ENCODE results near the gene BMPR2. TPM values are rescaled to one million over a fixed set of nuclear protein-coding genes. Genes with fewer than 3 reads are reported as not detected.

Gene BMPR2
- total and polyA plus RNA-seq, 2 of the 8 experiments (the other 6 are each of a cell fraction or from before 2014, with no cell fraction given) = 5.5 to 19.8 TPM

DNA sequence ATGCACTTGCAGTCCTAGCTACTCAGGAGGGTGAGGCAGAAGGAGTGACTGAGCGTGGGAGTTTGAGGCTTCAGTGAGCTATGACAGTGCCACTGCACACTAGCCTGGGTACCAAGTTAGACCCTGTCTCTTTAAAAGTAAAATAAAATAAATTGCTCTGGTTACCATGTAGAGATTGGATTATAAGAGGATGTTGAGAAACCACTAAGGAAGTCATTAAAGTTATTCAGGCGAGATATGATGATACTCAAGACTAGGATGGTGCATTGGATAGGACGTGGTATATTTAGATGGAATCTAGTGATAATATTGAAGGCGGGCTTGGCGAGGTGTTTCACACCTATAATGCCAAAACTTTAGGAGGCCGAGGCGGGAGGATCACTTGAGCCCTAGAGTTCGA is 50.6 kb downstream of the BMPR2 start (continued):
- TF ChIP-seq, protein P1, sequence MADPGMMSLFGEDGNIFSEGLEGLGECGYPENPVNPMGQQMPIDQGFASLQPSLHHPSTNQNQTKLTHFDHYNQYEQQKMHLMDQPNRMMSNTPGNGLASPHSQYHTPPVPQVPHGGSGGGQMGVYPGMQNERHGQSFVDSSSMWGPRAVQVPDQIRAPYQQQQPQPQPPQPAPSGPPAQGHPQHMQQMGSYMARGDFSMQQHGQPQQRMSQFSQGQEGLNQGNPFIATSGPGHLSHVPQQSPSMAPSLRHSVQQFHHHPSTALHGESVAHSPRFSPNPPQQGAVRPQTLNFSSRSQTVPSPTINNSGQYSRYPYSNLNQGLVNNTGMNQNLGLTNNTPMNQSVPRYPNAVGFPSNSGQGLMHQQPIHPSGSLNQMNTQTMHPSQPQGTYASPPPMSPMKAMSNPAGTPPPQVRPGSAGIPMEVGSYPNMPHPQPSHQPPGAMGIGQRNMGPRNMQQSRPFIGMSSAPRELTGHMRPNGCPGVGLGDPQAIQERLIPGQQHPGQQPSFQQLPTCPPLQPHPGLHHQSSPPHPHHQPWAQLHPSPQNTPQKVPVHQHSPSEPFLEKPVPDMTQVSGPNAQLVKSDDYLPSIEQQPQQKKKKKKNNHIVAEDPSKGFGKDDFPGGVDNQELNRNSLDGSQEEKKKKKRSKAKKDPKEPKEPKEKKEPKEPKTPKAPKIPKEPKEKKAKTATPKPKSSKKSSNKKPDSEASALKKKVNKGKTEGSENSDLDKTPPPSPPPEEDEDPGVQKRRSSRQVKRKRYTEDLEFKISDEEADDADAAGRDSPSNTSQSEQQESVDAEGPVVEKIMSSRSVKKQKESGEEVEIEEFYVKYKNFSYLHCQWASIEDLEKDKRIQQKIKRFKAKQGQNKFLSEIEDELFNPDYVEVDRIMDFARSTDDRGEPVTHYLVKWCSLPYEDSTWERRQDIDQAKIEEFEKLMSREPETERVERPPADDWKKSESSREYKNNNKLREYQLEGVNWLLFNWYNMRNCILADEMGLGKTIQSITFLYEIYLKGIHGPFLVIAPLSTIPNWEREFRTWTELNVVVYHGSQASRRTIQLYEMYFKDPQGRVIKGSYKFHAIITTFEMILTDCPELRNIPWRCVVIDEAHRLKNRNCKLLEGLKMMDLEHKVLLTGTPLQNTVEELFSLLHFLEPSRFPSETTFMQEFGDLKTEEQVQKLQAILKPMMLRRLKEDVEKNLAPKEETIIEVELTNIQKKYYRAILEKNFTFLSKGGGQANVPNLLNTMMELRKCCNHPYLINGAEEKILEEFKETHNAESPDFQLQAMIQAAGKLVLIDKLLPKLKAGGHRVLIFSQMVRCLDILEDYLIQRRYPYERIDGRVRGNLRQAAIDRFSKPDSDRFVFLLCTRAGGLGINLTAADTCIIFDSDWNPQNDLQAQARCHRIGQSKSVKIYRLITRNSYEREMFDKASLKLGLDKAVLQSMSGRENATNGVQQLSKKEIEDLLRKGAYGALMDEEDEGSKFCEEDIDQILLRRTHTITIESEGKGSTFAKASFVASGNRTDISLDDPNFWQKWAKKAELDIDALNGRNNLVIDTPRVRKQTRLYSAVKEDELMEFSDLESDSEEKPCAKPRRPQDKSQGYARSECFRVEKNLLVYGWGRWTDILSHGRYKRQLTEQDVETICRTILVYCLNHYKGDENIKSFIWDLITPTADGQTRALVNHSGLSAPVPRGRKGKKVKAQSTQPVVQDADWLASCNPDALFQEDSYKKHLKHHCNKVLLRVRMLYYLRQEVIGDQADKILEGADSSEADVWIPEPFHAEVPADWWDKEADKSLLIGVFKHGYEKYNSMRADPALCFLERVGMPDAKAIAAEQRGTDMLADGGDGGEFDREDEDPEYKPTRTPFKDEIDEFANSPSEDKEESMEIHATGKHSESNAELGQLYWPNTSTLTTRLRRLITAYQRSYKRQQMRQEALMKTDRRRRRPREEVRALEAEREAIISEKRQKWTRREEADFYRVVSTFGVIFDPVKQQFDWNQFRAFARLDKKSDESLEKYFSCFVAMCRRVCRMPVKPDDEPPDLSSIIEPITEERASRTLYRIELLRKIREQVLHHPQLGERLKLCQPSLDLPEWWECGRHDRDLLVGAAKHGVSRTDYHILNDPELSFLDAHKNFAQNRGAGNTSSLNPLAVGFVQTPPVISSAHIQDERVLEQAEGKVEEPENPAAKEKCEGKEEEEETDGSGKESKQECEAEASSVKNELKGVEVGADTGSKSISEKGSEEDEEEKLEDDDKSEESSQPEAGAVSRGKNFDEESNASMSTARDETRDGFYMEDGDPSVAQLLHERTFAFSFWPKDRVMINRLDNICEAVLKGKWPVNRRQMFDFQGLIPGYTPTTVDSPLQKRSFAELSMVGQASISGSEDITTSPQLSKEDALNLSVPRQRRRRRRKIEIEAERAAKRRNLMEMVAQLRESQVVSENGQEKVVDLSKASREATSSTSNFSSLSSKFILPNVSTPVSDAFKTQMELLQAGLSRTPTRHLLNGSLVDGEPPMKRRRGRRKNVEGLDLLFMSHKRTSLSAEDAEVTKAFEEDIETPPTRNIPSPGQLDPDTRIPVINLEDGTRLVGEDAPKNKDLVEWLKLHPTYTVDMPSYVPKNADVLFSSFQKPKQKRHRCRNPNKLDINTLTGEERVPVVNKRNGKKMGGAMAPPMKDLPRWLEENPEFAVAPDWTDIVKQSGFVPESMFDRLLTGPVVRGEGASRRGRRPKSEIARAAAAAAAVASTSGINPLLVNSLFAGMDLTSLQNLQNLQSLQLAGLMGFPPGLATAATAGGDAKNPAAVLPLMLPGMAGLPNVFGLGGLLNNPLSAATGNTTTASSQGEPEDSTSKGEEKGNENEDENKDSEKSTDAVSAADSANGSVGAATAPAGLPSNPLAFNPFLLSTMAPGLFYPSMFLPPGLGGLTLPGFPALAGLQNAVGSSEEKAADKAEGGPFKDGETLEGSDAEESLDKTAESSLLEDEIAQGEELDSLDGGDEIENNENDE (IDR thresholded peaks at IDR 0.05; ENCODE audit: insufficient replicate concordance, low read length) = no peak
- TF ChIP-seq EZH2 (IDR thresholded peaks at IDR 0.05; ENCODE audit: low read depth, low read length, severe bottlenecking) = no peak
- no peak for TF ChIP-seq SIN3A (conservative IDR thresholded peaks at IDR 0.05 in 1 of 2, IDR thresholded peaks at IDR 0.05 in 1 of 2; ENCODE audit: low read depth in 1 of 2, low read length in 2 of 2)
- TF ChIP-seq JUND (IDR thresholded peaks at IDR 0.05; ENCODE audit: low read length) = no peak
